ENCODE results near the gene RARB. TPM values are rescaled to one million over a fixed set of nuclear protein-coding genes. Genes with fewer than 3 reads are reported as not detected.

Gene RARB
- total and polyA plus RNA-seq, 2 of the 13 experiments (the other 11 are each of a cell fraction or from before 2014, with no cell fraction given), result 0.16 TPM; not detected in 1

DNA sequence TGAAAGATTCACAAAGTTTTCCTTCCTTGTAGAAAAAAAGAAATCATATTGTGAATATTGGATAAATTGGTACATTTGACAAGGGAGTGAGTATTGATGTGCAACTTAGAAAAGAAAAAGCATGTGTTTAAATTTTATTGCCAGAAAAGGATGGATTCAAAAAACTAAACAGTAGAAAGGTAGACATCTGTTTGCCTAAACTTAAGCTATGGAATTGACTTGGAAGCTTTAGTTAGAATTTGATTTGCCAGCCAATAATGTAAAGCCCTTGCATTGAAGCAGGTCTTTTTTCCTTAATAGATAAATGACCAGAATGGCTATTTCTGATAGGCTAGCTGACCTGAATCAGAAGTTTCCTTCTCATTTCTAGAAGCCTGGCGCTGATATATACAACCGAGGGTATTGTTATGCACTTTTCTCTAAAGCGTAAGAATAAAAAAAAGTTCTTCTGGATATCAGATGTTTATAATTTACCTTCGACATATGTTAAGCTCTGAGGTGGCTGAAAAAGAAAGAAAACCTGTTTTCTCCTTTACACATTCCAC lies 4.2 kb downstream of the RARB start:
- CTCF ChIA-PET (ENCODE audit: low intra/inter-chr PET ratio, low total read pairs), result no interaction called here
- no TSS peak for BruUV-seq (replicated peaks)
- Histone ChIP-seq H3K36me3 (replicated peaks in 1 of 2; ENCODE audit: control insufficient read depth in 1 of 2, insufficient read depth in 2 of 2, low read length in 2 of 2) (no peaks in the 10 kb centered on the region), H3K79me2 (ENCODE audit: insufficient read depth, low read length) (no peaks in the 10 kb centered on the region), H3K4me1 (ENCODE audit: insufficient read depth, low read length) (peaks cover 35% of the 10 kb centered on the region), H3K9ac (ENCODE audit: insufficient read depth, low read depth, low read length) (no peak overlapping the region), H3K27me3 (ENCODE audit: control insufficient read depth in 1 of 2, insufficient read depth in 2 of 2, low read length in 2 of 2) (peaks cover 0 to 28% of the 10 kb centered on the region in 2 experiments; a peak in 4 of 5 replicates), H2AFZ (ENCODE audit: low read length) (no peak overlapping the region), H3K4me3 (replicated peaks in 1 of 3; ENCODE audit: insufficient read depth in 1 of 3, low read depth in 2 of 3, low read length in 3 of 3) (no peak overlapping the region), H4K20me1 (ENCODE audit: insufficient read depth, low read length) (no peaks in the 10 kb centered on the region), H3K27ac (ENCODE audit: extremely low read length, insufficient read depth, low read length) (no peak overlapping the region), H3K4me2 (ENCODE audit: low read depth, low read length) (no peak overlapping the region), H3K9me3 (ENCODE audit: low read length) (no peaks in the 10 kb centered on the region)
- TF ChIP-seq ZNF746 (CRISPR knock-in tag; IDR thresholded peaks at IDR 0.05), result no peak
- TF ChIP-seq ZBTB3 (CRISPR knock-in tag; IDR thresholded peaks at IDR 0.05; ENCODE audit: borderline replicate concordance, low read depth), result no peak
- no peak for TF ChIP-seq ZNF510 (CRISPR knock-in tag; IDR thresholded peaks at IDR 0.05; ENCODE audit: low read depth)
- TF ChIP-seq ZNF264 (CRISPR knock-in tag; IDR thresholded peaks at IDR 0.05), result no peak
- no peak for TF ChIP-seq KLF15 (CRISPR knock-in tag; IDR thresholded peaks at IDR 0.05; ENCODE audit: borderline replicate concordance)
- no peak for TF ChIP-seq KDM5B (CRISPR knock-in tag; IDR thresholded peaks at IDR 0.05; ENCODE audit: borderline replicate concordance)
- no peak for TF ChIP-seq AGO1 (IDR thresholded peaks at IDR 0.05; ENCODE audit: low read depth, low read length, poor library complexity, severe bottlenecking)
- no peak for TF ChIP-seq ZNF652 (CRISPR knock-in tag; IDR thresholded peaks at IDR 0.05; ENCODE audit: borderline replicate concordance, low read depth)
- TF ChIP-seq, protein P1, sequence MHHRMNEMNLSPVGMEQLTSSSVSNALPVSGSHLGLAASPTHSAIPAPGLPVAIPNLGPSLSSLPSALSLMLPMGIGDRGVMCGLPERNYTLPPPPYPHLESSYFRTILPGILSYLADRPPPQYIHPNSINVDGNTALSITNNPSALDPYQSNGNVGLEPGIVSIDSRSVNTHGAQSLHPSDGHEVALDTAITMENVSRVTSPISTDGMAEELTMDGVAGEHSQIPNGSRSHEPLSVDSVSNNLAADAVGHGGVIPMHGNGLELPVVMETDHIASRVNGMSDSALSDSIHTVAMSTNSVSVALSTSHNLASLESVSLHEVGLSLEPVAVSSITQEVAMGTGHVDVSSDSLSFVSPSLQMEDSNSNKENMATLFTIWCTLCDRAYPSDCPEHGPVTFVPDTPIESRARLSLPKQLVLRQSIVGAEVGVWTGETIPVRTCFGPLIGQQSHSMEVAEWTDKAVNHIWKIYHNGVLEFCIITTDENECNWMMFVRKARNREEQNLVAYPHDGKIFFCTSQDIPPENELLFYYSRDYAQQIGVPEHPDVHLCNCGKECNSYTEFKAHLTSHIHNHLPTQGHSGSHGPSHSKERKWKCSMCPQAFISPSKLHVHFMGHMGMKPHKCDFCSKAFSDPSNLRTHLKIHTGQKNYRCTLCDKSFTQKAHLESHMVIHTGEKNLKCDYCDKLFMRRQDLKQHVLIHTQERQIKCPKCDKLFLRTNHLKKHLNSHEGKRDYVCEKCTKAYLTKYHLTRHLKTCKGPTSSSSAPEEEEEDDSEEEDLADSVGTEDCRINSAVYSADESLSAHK (CRISPR knock-in tag; IDR thresholded peaks at IDR 0.05; ENCODE audit: borderline replicate concordance), result no peak
- TF ChIP-seq ZUFSP (CRISPR knock-in tag; IDR thresholded peaks at IDR 0.05; ENCODE audit: borderline replicate concordance), result no peak
- TF ChIP-seq ZBTB20 (CRISPR knock-in tag; IDR thresholded peaks at IDR 0.05; ENCODE audit: borderline replicate concordance, low read depth), result no peak
- TF ChIP-seq MXD1 (CRISPR knock-in tag; IDR thresholded peaks at IDR 0.05), result no peak
- TF ChIP-seq KLF16 (CRISPR knock-in tag; IDR thresholded peaks at IDR 0.05), result no peak
- TF ChIP-seq ZNF253 (CRISPR knock-in tag; IDR thresholded peaks at IDR 0.05; ENCODE audit: borderline replicate concordance), result no peak
- FAIRE-seq (no peak), DNase-seq (ENCODE audit: low spot score) (no peak), ATAC-seq (no peak)
- intact Hi-C loops (cut with micrococcal nuclease; ENCODE audit: unreplicated experiment), result loop anchor here (10.0 kb wide), 1 partner anchor 163 kb away; no protein-coding TSS in a partner anchor
- POLR2A ChIA-PET, result no interaction called here
- WGBS (ENCODE audit: low lambda C conversion rate), result 78% methylated on average over 4 of the region's 4 CpGs
- in situ Hi-C loops (cut with HindIII; ENCODE audit: extremely low pct_ligation_motif_present, low pct_unique_long_range_greater_than_20kb), result no loop called here

All from HepG2 (cell line).